Measurements from ENCODE around the gene SLC35F3. TPM values are rescaled to one million over a fixed set of nuclear protein-coding genes. Genes with fewer than 3 reads are reported as not detected.

The SLC35F3 gene
- total RNA-seq, 1 donor from 2014 or later = not detected

DNA sequence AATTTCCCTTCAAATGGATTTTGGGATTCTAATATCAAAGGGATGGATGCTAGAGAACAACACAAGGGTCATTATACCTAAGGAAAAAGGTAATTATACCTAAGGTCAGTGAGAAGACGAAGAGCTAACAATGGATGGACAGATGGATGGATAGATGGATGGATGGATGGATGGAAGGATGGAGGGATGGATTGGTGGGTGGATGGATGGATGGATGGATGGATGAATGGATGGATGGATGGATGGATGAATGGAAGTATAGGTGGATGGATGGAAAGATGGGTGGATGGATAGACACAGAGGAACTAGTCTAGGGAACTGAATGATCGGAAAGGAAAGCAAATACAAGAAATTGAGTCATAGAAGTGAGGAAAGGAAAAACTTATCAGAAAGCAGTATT is 34.0 kb downstream of the SLC35F3 start:
- H3K9me3 Mint-ChIP-seq = no peaks in the 10 kb centered on the region
- H3K4me3 Mint-ChIP-seq = no peak overlapping the region
- ATAC-seq (ENCODE audit: low read depth) = no peak
- intact Hi-C loops (cut with micrococcal nuclease) = no loop called here
- TF ChIP-seq, protein P1, sequence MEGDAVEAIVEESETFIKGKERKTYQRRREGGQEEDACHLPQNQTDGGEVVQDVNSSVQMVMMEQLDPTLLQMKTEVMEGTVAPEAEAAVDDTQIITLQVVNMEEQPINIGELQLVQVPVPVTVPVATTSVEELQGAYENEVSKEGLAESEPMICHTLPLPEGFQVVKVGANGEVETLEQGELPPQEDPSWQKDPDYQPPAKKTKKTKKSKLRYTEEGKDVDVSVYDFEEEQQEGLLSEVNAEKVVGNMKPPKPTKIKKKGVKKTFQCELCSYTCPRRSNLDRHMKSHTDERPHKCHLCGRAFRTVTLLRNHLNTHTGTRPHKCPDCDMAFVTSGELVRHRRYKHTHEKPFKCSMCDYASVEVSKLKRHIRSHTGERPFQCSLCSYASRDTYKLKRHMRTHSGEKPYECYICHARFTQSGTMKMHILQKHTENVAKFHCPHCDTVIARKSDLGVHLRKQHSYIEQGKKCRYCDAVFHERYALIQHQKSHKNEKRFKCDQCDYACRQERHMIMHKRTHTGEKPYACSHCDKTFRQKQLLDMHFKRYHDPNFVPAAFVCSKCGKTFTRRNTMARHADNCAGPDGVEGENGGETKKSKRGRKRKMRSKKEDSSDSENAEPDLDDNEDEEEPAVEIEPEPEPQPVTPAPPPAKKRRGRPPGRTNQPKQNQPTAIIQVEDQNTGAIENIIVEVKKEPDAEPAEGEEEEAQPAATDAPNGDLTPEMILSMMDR (IDR thresholded peaks at IDR 0.05) = no peak
- no peaks in the 10 kb centered on the region for H3K4me1 Mint-ChIP-seq
- ChIA-PET CTCF (no interaction called here), POLR2A (no interaction called here)
- H3K27me3 Mint-ChIP-seq = no peaks in the 10 kb centered on the region
- DNase-seq = no peak
- no peak overlapping the region for H3K27ac Mint-ChIP-seq
- no peaks in the 10 kb centered on the region for H3K36me3 Mint-ChIP-seq (ENCODE audit: low read depth)

DNA sequence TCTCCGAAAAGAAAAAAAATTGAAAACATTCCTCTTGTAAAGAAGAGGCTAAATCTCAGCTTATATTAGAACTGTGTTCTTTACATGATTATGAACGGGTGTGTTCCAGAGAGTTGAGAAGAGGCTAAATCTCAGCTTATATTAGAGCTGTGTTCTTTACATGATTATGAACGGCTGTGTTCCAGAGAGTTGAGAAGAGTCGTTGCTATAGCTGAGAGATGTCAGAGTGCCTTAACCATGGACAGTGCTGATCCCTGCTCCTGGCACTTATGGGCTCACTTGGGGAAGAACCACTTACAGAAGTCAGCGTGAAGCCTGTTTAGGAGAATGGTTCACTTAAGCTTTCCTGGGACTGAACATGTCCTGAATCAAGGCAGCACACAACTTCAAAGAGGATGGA is 35.0 kb downstream of the SLC35F3 start:
- H3K9me3 Mint-ChIP-seq = no peaks in the 10 kb centered on the region
- ATAC-seq (ENCODE audit: low read depth) = no peak
- no peaks in the 10 kb centered on the region for H3K27me3 Mint-ChIP-seq
- H3K4me1 Mint-ChIP-seq = no peaks in the 10 kb centered on the region
- H3K27ac Mint-ChIP-seq = no peak overlapping the region
- ChIA-PET CTCF (no interaction called here), POLR2A (no interaction called here)
- TF ChIP-seq, protein P1 (IDR thresholded peaks at IDR 0.05) = no peak
- intact Hi-C loops (cut with micrococcal nuclease) = no loop called here
- no peak for DNase-seq
- no peaks in the 10 kb centered on the region for H3K36me3 Mint-ChIP-seq (ENCODE audit: low read depth)
- H3K4me3 Mint-ChIP-seq = no peak overlapping the region

- CTCF ChIA-PET = no interaction called here
- Mint-ChIP-seq H3K4me1 (no peaks in the 10 kb centered on the region), H3K36me3 (ENCODE audit: low read depth) (no peaks in the 10 kb centered on the region), H3K4me3 (no peak overlapping the region), H3K27me3 (no peaks in the 10 kb centered on the region), H3K27ac (no peak overlapping the region), H3K9me3 (no peaks in the 10 kb centered on the region)
- TF ChIP-seq, protein P1 (IDR thresholded peaks at IDR 0.05) = no peak
- DNase-seq = no peak
- POLR2A ChIA-PET = no interaction called here
- intact Hi-C loops (cut with micrococcal nuclease) = no loop called here
- no peak for ATAC-seq (ENCODE audit: low read depth)
Observed at GRCh38 chr1:233940908-233941307, 36.4 kb downstream of the SLC35F3 start.

DNA sequence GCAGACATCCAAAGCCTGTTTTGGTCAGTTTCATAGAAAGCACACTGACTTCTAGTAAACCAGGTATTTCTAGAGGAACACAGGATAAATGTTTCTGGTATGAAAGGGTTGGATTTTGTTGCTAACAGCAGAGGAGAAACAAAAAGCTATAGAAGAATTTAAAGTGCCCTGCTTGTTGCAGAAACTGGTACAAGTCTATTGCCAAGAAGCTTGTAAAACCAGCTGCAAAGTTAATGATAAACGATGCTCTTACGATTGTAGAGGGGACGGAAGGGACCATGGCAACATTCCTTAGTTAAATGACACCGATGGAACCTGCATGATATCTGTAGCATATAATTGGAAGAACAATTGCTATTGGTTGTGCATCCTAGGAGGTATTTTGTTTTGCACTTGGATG is 40.1 kb downstream of the SLC35F3 start:
- Mint-ChIP-seq H3K27me3 (no peaks in the 10 kb centered on the region), H3K4me1 (no peaks in the 10 kb centered on the region), H3K9me3 (no peaks in the 10 kb centered on the region), H3K27ac (no peak overlapping the region), H3K4me3 (no peak overlapping the region), H3K36me3 (ENCODE audit: low read depth) (no peaks in the 10 kb centered on the region)
- DNase-seq (no peak), ATAC-seq (ENCODE audit: low read depth) (no peak)
- ChIA-PET CTCF (no interaction called here), POLR2A (no interaction called here)
- TF ChIP-seq, protein P1 (IDR thresholded peaks at IDR 0.05) = no peak
- intact Hi-C loops (cut with micrococcal nuclease) = no loop called here

DNA sequence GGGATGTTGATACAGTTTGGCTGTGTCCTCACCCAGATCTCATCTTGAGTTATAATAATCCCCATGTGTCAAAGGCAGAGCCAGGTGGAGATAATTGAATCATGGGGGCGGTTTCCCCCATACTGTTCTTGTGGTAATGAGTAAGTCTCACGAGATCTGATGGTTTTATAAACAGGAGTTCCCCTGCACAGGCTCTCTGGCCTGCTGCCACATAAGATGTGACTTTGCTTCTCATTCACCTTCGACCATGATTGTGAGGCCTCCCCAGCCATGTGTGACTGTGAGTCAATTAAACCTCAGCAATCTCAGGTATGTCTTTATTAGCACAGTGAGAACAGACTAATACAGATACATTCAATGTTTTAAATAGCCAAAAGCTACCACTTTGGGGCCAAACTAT is 41.1 kb downstream of the SLC35F3 start:
- no peaks in the 10 kb centered on the region for H3K36me3 Mint-ChIP-seq (ENCODE audit: low read depth)
- no peak overlapping the region for H3K27ac Mint-ChIP-seq
- H3K27me3 Mint-ChIP-seq = no peaks in the 10 kb centered on the region
- ChIA-PET POLR2A (no interaction called here), CTCF (no interaction called here)
- H3K4me1 Mint-ChIP-seq = no peaks in the 10 kb centered on the region
- ATAC-seq (ENCODE audit: low read depth) (no peak), DNase-seq (no peak)
- intact Hi-C loops (cut with micrococcal nuclease) = no loop called here
- H3K4me3 Mint-ChIP-seq = no peak overlapping the region
- H3K9me3 Mint-ChIP-seq = no peaks in the 10 kb centered on the region
- TF ChIP-seq, protein P1 (IDR thresholded peaks at IDR 0.05) = no peak
